ENCODE data around the gene BCS1L. TPM values are rescaled to one million over a fixed set of nuclear protein-coding genes. Genes with fewer than 3 reads are reported as not detected.

Gene BCS1L
- total and polyA plus RNA-seq, 2 experiments from 2014 or later, result 30.9 to 39.9 TPM

- Histone ChIP-seq H2AFZ (peak overlapping the region; percentile 94), H3K27me3 (replicated peaks; ENCODE audit: insufficient read depth) (no peaks in the 10 kb centered on the region), H3K27ac (no peak overlapping the region), H3K4me1 (ENCODE audit: insufficient read depth) (peaks cover 4% of the 10 kb centered on the region; the same call in 1 of the 2 replicates), H4K20me1 (ENCODE audit: insufficient read depth) (no peaks in the 10 kb centered on the region), H3K9me2 (ENCODE audit: insufficient read depth) (no peaks in the 10 kb centered on the region), H3K9ac (peak overlapping the region; percentile 73), H3K79me2 (ENCODE audit: insufficient read depth) (peaks cover 57% of the 10 kb centered on the region), H3K4me3 (peak overlapping the region; percentile 89), H3F3A (ENCODE audit: insufficient read depth) (peaks cover 11% of the 10 kb centered on the region; the same call in 1 of the 2 replicates), H3K36me3 (ENCODE audit: low read depth) (peaks cover 9% of the 10 kb centered on the region; the same call in 1 of the 2 replicates), H3K4me2 (ENCODE audit: unreplicated experiment) (peak overlapping the region; percentile 90), H3K9me3 (ENCODE audit: low read depth) (no peaks in the 10 kb centered on the region)
- no peak for TF ChIP-seq EZH2 (IDR thresholded peaks at IDR 0.05; ENCODE audit: insufficient read depth, poor library complexity, severe bottlenecking)
- TF ChIP-seq EZH2phosphoT487 (IDR thresholded peaks at IDR 0.05; ENCODE audit: insufficient read depth, low read depth), result no peak
- peak; percentile 46 for DNase-seq
- 14 to 16% methylated on average over 8 of the region's 8 CpGs for WGBS, 2 experiments (ENCODE audit: low coverage in 1 of 2, low lambda C conversion rate in 2 of 2, missing lambda C conversion rate in 2 of 2)
- in situ Hi-C loops (cut with MboI), result no loop called here
Measured at GRCh38 chr2:218659988-218660358, 490 bp downstream of the BCS1L start.

- Histone ChIP-seq H4K20me1 (ENCODE audit: insufficient read depth) (no peaks in the 10 kb centered on the region), H3K9ac (no peak overlapping the region), H3K27me3 (replicated peaks; ENCODE audit: insufficient read depth) (no peaks in the 10 kb centered on the region), H2AFZ (no peak overlapping the region), H3K4me1 (ENCODE audit: insufficient read depth) (peaks cover 4% of the 10 kb centered on the region; the same call in 1 of the 2 replicates), H3K4me3 (no peak overlapping the region), H3K36me3 (ENCODE audit: low read depth) (peaks cover 14% of the 10 kb centered on the region), H3K79me2 (ENCODE audit: insufficient read depth) (peaks cover 36% of the 10 kb centered on the region), H3K9me3 (ENCODE audit: low read depth) (no peaks in the 10 kb centered on the region), H3K27ac (no peak overlapping the region), H3K4me2 (ENCODE audit: unreplicated experiment) (no peak overlapping the region), H3F3A (ENCODE audit: insufficient read depth) (peaks cover 12% of the 10 kb centered on the region; the same call in 1 of the 2 replicates), H3K9me2 (ENCODE audit: insufficient read depth) (no peaks in the 10 kb centered on the region)
- in situ Hi-C loops (cut with MboI), result no loop called here
- TF ChIP-seq EZH2phosphoT487 (IDR thresholded peaks at IDR 0.05; ENCODE audit: insufficient read depth, low read depth) (no peak), EZH2 (IDR thresholded peaks at IDR 0.05; ENCODE audit: insufficient read depth, poor library complexity, severe bottlenecking) (no peak)
- no peak for DNase-seq
- 74 to 87% methylated on average over 7 of the region's 7 CpGs for WGBS, 2 experiments (ENCODE audit: low coverage in 1 of 2, low lambda C conversion rate in 2 of 2, missing lambda C conversion rate in 2 of 2)
Measured at GRCh38 chr2:218662377-218662776, 2.9 kb downstream of the BCS1L start.

- Histone ChIP-seq H3K9ac (no peak overlapping the region), H3K9me2 (ENCODE audit: insufficient read depth) (no peaks in the 10 kb centered on the region), H2AFZ (no peak overlapping the region), H3K4me1 (ENCODE audit: insufficient read depth) (peaks cover 4% of the 10 kb centered on the region; the same call in 1 of the 2 replicates), H3K27ac (no peak overlapping the region), H3K9me3 (ENCODE audit: low read depth) (no peaks in the 10 kb centered on the region), H3K79me2 (ENCODE audit: insufficient read depth) (peaks cover 33% of the 10 kb centered on the region), H3K4me3 (no peak overlapping the region), H3F3A (ENCODE audit: insufficient read depth) (peaks cover 17% of the 10 kb centered on the region; the same call in 1 of the 2 replicates), H3K36me3 (ENCODE audit: low read depth) (peaks cover 17% of the 10 kb centered on the region), H3K27me3 (replicated peaks; ENCODE audit: insufficient read depth) (no peaks in the 10 kb centered on the region), H3K4me2 (ENCODE audit: unreplicated experiment) (no peak overlapping the region), H4K20me1 (ENCODE audit: insufficient read depth) (no peaks in the 10 kb centered on the region)
- 82 to 91% methylated on average over 10 of the region's 10 CpGs for WGBS, 2 experiments (ENCODE audit: low coverage in 1 of 2, low lambda C conversion rate in 2 of 2, missing lambda C conversion rate in 2 of 2)
- in situ Hi-C loops (cut with MboI), result no loop called here
- no peak for TF ChIP-seq EZH2 (IDR thresholded peaks at IDR 0.05; ENCODE audit: insufficient read depth, poor library complexity, severe bottlenecking)
- TF ChIP-seq EZH2phosphoT487 (IDR thresholded peaks at IDR 0.05; ENCODE audit: insufficient read depth, low read depth), result no peak
- no peak for DNase-seq
Measured at GRCh38 chr2:218662827-218663226, 3.3 kb downstream of the BCS1L start.

GRCh38 chr2:218663901-218664300 is 4.4 kb downstream of the BCS1L start:
- no peak overlapping the region for H2AFZ ChIP-seq
- WGBS, 2 experiments (ENCODE audit: low coverage in 1 of 2, low lambda C conversion rate in 2 of 2, missing lambda C conversion rate in 2 of 2), result 85 to 92% methylated on average over 15 of the region's 15 CpGs
- in situ Hi-C loops (cut with MboI), result no loop called here

More at GRCh38 chr2:218663901-218664300, 4.4 kb downstream of the BCS1L start:
- H3K4me1 ChIP-seq (ENCODE audit: insufficient read depth), result peaks cover 4% of the 10 kb centered on the region; the same call in 1 of the 2 replicates
- no peaks in the 10 kb centered on the region for H3K27me3 ChIP-seq (replicated peaks; ENCODE audit: insufficient read depth)
- TF ChIP-seq EZH2 (IDR thresholded peaks at IDR 0.05; ENCODE audit: insufficient read depth, poor library complexity, severe bottlenecking), result no peak
- no peak for TF ChIP-seq EZH2phosphoT487 (IDR thresholded peaks at IDR 0.05; ENCODE audit: insufficient read depth, low read depth)
- H3K79me2 ChIP-seq (ENCODE audit: insufficient read depth), result peaks cover 28% of the 10 kb centered on the region
- DNase-seq, result no peak
- H3K9me2 ChIP-seq (ENCODE audit: insufficient read depth), result no peaks in the 10 kb centered on the region
- no peaks in the 10 kb centered on the region for H3K9me3 ChIP-seq (ENCODE audit: low read depth)
- H3K4me2 ChIP-seq (ENCODE audit: unreplicated experiment), result no peak overlapping the region
- no peak overlapping the region for H3K4me3 ChIP-seq
- 0 out of 2 replicates have a peak, but pooled peaks cover under 1% of the 10 kb centered on the region for H4K20me1 ChIP-seq (ENCODE audit: insufficient read depth)
- no peak overlapping the region for H3K27ac ChIP-seq
- H3K36me3 ChIP-seq (ENCODE audit: low read depth), result peaks cover 18% of the 10 kb centered on the region
- H3F3A ChIP-seq (ENCODE audit: insufficient read depth), result peaks cover 17% of the 10 kb centered on the region; the same call in 1 of the 2 replicates
- no peak overlapping the region for H3K9ac ChIP-seq
